Mammary epithelial cell (primary cell): ENCODE data around the gene BCAP31.

Source experiments
- EZH2 ChIP-seq: IDR thresholded peaks from 2 replicates; pipeline ENCODE4 v1.6.1; 2012; ENCODE audit warnings: low read length, inconsistent platforms, borderline replicate concordance
- TF ChIP-seq, protein P1 (sequence below), 2 donors: IDR thresholded peaks in 1 of 2; conservative IDR thresholded peaks in 1 of 2; 2 replicates each; pipeline ENCODE4 v1.5.1; 2011 to 2012; ENCODE audit warnings: inconsistent platforms in 2 of 2, low read length in 2 of 2, mild to moderate bottlenecking in 2 of 2, control low read depth in 1 of 2, low read depth in 1 of 2; ENCODE audit not compliant: insufficient read depth in 1 of 2; ENCODE audit errors: extremely low read depth in 1 of 2

- TF ChIP-seq, protein P1, sequence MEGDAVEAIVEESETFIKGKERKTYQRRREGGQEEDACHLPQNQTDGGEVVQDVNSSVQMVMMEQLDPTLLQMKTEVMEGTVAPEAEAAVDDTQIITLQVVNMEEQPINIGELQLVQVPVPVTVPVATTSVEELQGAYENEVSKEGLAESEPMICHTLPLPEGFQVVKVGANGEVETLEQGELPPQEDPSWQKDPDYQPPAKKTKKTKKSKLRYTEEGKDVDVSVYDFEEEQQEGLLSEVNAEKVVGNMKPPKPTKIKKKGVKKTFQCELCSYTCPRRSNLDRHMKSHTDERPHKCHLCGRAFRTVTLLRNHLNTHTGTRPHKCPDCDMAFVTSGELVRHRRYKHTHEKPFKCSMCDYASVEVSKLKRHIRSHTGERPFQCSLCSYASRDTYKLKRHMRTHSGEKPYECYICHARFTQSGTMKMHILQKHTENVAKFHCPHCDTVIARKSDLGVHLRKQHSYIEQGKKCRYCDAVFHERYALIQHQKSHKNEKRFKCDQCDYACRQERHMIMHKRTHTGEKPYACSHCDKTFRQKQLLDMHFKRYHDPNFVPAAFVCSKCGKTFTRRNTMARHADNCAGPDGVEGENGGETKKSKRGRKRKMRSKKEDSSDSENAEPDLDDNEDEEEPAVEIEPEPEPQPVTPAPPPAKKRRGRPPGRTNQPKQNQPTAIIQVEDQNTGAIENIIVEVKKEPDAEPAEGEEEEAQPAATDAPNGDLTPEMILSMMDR (conservative IDR thresholded peaks at IDR 0.05 in 1 of 2, IDR thresholded peaks at IDR 0.05 in 1 of 2; ENCODE audit: extremely low read depth in 1 of 2, insufficient read depth in 1 of 2, low read depth in 1 of 2, low read length in 2 of 2), result no peak
- TF ChIP-seq EZH2, result no peak
Observed at GRCh38 chrX:153773218-153773611, 49.0 kb upstream of the BCAP31 start.
